Measurements from ENCODE around the gene GUCY2D.
"Not testable (repeated sequence)": the region's sequence is repeated elsewhere in the genome, so short reads cannot be mapped to it uniquely, and the experiment has no call there.

GUCY2D gene

DNA sequence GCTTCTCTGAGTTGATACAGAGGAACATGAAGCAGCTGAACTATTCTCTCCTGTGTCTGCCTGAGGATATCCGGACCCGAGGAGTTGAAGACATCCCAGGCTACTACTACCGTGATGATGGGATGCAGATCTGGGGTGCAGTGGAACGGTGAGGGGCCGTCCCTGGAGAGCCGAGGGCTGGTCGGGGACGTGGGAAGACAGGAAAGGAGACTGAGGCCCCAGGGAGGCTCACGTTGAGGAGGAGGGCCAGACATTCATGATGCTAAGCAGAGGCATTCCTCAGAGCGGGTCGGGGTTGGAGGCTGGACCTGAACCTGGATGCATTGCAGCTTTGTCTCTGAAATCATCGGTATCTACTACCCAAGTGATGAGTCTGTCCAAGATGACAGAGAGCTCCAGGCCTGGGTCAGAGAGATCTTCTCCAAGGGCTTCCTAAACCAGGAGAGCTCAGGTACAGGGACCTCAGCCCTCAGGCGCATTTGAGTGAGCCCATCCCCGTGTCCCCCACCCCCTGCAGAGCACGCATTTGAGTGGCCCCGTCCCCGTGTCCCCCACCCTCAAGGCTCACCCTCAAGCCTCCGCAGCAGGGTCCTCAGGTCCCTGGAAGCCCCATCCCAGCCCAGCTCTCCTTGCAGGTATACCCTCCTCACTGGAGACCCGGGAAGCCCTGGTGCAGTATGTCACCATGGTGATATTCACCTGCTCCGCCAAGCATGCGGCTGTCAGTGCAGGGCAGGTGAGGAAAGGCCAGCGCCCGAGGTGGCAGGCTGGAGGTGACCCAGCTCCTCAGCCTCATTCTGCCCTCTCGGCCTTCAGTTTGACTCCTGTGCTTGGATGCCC lies 44.7 kb downstream of the GUCY2D start:
- DNase-seq, result no peak

DNA sequence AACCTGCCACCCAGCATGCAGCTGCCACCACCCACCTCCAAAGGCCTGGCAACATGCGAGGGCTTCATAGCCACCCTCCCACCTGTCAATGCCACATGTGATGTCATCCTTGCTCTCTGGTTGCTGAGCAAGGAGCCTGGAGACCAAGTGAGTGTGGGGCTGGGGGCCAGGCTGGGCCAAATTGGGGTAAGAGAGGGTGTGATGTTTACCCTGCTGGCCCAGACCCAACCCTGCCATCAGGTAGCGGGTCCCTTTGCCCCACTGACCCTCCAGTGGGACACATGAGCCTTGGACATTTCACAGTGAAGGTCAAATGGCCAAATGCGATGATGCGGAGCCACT lies 45.3 kb downstream of the GUCY2D start:
- no peak for DNase-seq

DNA sequence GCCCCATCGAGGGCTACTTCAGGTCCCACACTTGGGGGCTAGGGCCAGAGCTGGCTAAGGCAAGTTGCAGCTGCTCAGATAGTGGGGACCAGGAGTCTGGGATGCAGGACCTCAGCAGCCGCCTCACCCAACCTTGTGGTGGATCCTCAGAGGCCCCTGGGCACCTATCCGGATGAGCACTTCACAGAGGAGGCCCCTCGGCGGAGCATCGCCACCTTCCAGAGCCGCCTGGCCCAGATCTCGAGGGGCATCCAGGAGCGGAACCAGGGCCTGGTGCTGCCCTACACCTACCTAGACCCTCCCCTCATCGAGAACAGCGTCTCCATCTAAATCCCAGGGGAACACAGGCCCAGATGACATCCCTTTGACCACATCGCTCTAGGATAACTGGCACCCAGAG lies 45.8 kb downstream of the GUCY2D start:
- no peak for DNase-seq

DNA sequence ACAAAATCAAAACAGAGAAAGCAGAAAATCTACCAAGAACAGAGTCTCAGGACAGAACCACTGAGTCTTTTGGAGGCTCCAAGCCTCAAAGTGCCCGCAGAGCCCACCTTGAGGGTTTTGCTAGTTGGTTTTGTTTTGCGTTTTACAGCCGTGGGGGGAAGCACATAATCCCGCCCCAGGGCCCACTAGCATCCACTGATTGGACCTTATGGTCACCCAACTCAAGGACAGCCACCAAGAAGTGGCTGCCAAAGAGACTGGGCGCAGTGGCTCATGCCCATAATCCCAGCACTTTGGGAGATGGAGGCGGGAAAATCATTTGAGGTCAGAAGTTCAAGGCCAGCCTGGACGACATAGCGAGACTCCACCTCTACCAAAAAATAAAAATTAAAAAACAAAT lies 46.3 kb downstream of the GUCY2D start:
- DNase-seq, result no peak

DNA sequence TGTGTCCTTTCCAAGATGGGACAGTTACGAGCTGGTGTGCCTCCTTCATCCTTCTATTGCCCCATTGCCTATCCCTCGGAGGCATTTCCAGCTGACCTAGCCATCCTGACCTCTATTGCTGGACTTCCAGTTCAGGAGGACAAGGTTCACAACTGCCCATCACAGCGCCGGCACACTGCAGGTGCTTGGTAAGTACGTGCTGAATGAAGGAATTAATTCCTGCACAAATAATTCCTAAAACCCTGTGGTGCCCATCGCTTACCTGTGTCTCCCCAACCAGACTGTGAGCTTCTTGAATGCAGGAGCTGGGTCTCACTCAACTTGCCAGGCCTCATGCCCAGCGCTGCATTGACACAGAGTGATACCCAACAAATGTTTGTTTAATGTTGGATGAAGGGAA lies 49.4 kb downstream of the GUCY2D start:
- DNase-seq, result no peak

DNA sequence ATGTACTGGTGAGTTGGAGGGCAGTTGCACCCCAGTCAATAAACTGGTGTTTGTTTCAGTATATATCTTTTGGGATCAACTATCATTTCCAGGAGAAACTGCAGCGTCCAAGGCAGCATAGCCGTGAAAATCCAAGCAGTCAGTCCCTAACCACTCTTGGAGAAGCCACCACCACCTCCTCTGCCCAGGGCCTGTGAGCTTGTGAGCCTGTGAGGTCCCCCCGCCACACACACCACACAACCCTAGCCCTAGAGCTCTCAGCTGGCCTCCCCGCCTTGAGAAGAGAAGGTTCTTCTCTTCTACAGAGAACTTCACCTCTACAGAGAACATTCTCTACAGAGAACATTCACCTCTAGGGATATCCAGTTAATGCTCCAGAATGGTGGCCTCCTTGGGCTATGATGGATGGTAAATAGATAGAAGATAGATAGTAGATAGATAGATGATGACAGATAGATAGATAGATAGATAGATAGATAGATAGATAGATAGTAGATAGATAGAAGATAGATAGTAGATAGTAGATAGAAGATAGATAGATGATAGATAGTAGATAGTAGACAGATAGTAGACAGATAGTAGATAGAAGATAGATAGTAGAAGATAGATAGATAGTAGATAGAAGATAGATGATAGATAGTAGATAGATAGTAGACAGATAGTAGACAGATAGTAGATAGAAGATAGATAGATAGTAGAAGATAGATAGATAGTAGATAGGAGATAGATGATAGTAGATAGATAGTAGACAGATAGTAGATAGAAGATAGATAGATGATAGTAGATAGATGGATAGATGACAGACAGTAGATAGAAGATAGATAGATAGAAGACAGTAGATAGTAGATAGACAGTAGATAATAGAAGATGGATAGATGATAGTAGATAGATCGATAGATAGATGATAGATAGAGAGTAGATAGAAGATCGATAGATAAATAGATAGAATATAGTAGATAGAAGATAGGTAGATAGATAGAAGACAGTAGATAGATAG lies 50.1 kb downstream of the GUCY2D start:
- no peak for DNase-seq

DNA sequence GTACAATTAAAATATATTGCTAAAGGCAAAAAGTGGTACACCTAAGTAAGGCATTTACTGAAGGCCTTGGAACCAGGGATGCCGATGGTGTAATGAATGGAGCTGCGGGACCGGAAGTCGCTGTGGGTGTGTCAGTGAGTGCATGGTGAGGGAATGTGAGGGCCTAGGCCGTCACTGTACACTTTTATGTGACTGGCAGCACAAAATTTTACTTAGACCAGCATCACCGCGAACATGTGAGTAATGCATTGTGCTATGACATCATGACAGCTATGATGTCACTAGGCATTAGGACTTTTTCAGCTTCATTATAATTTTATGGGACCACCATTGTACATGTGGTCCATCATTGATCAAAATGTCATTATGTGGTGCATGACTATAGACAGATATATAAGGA lies 51.2 kb downstream of the GUCY2D start:
- no peak for DNase-seq

DNA sequence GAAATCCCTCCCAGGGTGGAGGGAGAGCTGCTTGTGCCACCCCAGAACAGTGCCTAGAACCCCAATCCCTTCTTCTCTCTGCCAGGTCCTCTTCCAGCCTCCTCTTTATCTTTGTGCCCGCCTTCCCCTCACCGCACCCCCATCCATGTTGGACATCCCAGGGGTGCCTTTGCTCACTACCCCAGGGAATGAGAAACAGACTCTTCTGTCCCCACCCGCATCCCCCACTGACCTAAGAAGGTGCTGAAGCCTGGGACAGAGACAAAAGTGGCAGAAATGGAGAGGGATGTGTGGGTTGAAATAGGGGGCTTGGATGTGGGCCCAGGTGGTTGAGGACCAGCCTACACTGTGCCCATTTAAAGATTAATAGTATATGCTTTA lies 53.4 kb downstream of the GUCY2D start:
- no peak for DNase-seq

DNA sequence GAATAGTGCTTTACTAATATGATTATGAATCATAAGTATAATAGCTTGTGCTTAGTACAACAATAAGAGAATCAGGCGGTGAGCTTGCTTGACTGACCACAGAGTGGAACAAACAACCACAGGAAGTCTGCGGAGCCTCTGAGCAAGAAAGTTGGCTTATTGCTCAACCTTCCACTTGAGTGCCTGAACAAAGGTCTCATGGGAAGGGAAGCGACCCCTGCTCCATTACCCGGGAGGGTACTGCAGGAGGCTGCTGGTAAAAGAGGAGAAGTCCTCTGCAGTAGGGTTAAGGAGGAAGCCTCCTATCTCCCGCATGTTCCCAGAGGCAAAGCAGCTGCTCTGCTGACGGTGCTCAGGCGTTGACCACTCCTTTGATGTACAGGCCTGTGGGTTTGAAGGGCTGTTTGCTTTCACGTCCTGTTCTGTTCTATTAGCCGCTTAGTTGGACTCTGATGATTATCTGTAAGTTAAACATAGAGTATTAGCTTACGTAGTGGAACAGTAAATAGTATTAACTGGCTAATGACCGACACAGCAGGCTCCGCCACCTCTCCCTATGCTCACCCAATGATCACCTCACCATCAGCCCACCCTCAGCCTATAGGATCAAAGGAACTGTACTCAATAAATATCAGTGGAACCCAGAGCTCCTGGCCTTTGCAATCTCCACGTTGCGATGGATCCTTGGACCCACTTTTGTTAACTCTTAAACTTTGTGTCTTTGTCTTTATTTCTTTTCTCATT lies 54.0 kb downstream of the GUCY2D start:
- DNase-seq, result no peak

DNA sequence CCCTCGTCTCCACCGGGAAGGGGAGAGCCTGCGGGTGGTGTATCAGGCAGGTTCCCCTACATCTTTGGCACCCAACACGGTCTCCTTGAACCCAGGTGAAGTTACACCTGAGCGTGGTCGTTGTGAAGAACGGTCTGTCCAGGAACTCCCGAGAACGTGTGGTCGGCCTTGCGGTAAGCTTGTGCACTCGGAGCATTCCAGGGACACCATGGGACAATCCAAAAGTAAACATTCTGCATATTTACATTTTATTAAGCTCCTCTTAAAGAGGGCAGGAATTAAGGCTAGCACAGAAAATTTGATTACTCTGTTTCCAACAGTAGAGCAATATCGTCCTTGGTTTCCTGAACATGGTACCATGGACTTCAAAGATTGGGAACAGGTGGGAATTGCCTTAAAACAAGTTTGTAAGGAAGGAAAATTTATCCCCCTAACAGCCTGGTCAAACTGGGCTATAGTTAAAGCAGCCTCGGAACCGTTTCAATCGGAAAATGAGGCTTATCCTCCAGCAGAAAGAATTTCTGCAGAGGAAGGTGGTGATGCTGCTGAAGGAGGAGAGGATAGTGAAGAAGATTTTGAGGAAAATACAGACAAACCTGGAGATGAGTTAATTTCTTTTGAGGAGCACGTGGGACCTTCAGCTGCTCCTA lies 54.7 kb downstream of the GUCY2D start:
- DNase-seq, result no peak

DNA sequence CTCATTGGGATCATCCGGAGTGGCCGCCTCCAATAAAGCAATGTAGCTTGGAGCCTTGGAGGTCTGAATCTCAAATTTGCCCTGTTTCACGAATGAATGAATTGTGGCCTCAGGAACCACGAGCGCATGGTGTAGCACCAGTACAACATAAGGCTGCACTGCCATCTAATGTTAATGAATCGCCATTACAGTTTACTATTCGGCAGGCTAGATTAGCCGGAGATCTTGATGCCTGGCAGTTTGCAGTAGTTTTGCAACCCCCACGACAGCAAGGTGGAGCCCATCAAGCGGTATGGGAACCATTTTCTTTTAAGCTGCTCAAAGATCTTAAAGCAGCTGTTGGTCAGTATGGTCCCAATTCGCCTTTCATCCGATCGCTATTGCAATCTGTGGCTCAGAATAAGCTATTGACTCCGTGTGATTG lies 55.3 kb downstream of the GUCY2D start:
- DNase-seq, result peak; percentile 55

DNA sequence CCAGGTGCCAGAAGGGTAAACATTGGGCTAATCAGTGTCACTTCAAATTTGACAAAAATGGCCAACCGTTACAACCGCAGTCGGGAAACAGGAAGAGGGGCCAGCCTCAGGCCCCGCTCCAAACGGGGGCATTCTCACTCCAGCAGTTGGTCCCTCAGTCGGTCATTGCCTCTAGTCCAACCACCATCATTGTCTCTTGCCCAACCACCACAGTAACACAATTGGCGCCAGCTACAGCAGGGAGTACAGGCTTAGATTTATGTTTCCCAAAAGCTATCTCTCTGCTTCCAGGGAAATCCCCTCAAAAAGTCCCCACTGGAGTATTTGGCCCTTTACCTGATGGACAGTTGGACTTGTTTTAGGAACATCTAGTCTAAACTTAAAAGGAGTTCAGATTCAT lies 56.7 kb downstream of the GUCY2D start:
- DNase-seq, result no peak

DNA sequence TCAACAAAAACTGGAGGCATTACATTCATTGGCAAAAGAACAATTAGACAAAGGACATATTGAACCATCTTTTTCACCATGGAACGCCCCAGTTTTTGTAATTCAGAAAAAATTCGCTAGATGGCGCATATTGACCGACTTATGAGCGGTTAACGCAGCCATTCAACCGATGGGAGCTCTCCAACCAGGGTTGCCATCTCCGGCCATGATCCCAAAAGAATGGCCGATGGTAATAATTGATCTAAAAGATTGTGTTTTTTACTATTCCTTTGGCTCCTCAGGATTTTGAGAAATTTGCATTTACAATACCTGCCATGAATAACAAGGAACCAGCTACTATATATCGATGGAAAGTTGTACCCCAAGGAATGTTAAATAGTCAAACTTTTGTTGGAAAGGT lies 57.9 kb downstream of the GUCY2D start:
- peak; percentile 61 for DNase-seq

DNA sequence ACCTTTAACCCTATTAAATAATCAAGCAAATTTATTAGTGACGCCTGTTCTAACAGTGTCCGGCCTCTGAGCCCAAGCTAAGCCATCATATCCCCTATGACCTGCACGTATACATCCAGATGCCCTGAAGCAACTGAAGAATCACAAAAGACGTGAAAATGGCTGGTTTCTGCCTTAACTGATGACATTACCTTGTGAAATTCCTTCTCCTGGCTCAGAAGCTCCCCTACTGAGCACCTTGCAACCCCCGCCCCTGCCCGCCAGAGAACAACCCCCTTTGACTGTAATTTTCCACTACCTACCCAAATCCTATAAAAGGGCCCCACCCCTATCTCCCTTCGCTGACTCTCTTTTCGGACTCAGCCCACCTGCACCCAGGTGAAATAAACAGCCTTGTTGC lies 59.4 kb downstream of the GUCY2D start:
- DNase-seq, result not testable (repeated sequence)

DNA sequence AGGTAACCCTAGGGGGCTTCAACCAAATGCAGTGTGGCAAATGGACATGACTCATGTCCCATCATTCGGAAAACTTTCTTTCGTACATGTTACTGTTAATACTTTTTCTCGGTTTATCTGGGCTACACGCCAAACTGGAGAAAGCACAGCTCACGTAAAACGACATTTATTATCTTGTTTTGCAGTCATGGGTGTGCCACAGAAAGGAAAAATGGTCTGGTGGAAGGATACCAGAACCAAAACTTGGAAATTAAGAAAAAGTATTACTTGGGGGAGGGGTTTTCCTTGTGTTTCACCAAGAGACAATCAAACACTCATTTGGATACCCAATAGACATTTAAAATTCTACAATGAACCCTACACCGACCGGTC lies 60.0 kb downstream of the GUCY2D start:
- no peak for DNase-seq

DNA sequence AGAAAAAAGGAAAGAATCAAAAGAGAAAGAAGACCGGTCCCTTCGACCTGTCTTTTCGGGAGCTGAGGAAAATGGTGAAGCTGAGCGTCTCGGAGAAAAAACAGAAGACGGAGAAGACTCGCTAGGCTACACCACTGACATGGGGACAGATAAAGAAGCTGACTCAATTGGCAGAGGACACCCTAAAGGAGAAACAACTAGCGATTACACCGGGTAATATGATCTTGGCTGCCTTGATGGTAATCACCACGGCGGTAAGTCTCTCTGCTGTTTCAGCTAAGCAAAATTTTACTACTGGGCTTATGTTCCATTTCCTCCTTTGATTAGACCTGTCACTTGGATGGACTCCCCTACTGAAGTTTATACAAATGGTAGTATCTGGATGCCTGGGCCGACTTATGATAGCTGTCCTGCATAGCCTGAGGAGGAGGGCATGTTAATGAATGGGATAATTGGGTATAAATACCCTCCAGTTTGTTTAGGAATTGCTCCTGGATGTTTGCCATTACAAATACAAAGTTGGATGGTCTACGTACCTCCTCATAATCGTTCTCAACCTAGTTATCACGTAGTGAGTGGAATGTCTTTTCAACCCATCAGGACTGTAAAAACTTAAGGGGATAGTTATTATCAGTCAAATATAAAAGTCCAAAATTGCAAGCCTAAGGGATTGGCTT lies 60.5 kb downstream of the GUCY2D start:
- no peak for DNase-seq

DNA sequence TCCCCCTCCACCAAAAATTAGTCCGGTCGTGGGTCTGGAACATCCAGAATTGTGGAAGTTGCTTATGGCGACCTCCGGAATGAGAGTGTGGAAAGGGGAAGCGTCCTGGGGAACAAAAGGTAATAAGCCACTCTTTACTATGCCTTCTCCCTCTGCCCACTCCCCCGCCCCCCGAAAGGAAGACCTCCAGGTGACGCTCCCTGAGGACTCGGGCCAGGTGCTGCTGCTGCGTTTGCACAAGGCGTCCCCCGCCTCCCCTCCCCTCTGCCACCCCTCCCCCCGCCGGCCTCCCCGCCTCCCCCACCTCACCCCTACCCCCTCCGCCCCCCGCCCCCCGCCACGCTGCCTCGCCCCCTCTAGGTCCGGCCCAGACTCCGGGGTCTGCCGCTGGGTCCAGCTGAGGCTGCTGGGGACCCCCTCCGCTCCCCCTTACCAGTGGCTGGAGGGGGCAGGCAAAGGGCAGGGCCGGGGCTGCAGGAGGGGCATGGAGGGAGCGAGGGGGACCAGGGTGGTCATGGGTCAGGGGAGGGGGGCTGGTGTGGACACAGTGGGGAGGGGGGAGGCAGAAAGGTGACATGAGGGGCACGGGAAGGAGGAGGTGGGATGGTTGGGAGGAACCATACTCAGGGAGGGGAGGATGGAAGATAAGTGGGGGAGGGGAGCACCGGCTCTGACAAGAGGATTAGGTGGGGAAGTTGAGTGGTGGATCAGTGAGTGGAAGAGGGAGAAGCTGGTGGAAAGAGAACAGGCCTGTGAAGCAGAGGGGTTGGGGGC lies 61.5 kb downstream of the GUCY2D start:
- DNase-seq, result no peak

DNA sequence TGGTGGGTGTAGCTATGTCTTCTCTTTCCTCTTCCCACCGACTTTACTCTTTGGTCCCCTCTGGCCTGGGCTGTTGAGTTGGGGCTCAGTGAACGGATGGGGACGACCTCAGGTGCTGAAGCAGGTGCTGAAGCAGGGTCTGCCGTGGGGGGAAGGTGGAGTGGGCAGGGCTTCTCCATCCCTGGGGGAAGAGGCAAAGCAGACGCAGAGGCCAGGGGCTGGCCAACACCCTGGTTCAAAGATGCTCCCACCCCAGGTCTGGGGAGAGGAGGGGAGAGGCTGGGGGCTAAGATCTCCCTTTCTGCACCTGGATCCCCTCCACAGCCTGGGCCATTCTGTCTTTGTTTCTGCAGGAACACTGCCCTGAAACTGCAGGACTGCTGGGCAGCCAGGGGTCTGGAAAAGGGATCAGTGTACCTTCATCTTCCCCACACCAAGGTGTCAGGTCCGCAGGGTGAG lies 62.2 kb downstream of the GUCY2D start:
- no peak for DNase-seq

DNA sequence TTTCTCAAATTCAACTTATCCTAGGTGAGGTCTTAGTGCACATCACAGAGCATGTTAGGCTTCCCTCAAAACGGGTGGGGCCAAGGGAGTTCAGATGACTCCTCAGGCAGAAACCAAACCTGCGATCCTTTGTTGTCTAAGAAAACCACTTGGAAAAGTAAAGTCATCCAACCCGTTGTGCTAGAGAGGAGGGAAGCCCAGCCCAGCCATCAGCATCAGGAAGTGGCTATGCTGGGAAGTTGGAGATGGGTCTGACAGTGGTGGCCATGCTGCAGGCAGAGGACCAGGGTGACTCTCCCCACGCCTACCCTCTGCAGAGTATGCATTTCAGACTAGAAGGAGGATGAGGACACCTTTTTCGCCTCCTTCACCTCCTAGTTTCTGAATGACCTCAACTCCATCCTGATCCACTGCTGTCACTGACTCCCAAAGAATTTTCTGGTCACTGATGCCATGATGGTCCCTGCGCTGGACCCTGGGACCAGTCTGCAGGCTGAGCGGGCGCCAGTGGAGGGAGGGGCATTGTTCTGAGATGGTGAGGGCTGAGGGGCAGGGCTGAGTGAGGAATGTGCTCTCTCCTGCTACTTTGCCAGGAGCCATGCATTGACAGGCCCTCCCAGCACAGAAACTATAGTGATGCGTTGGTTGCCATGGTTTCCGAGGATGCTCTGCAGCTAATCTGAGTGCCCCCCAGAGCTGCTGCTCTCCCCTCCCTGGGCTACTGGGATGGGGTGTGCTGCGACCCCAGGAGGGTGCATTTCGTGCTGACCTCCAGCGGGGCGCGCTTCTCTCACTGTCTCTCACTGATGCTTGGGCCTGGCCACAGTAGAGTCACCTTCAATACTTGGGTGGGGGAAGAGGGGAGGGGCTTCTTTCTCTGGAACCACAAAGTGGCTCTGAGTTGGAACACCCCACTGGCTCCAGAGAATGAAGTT lies 64.7 kb downstream of the GUCY2D start:
- no peak for DNase-seq

DNA sequence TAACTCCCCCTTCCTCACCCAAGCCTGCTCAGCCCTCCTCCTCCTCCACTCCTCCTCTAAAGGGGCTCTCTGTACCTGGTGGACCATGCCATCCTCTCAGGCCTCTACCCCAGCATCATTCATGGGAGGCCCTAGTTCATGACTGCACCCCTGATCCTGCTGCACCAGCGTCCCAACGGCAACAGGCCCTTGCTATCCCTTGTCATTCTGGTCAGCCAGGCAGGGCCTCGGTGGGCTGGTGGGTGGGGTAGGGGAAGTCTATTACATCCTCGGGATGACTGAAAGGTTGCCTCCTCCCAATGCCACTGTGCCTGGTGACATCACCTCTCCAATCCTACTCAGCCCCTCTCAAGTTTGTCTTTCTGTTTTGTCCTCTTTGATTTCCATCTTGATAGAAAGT lies 65.4 kb downstream of the GUCY2D start:
- DNase-seq, result no peak

All from right hindlimb (tissue), 1 donor.